ENCODE results near the gene RNU2-63P. TPM values are rescaled to one million over a fixed set of nuclear protein-coding genes. Genes with fewer than 3 reads are reported as not detected.
A peak's percentile ranks its signal among the peaks of the same experiment; 100 is the strongest.
"Not testable (repeated sequence)": the region's sequence is repeated elsewhere in the genome, so short reads cannot be mapped to it uniquely, and the experiment has no call there.

The RNU2-63P gene
- total RNA-seq, 1 donor from 2014 or later = 7.5 TPM

GRCh38 chr2:87987473-87987872 lies 28.9 kb downstream of the RNU2-63P start:
- not testable (repeated sequence) for DNase-seq (ENCODE audit: low spot score)

GRCh38 chr2:87985902-87986301 lies 30.4 kb downstream of the RNU2-63P start:
- DNase-seq (ENCODE audit: low spot score) = peak; percentile 24

GRCh38 chr2:87981182-87981581 lies 35.2 kb downstream of the RNU2-63P start:
- DNase-seq (ENCODE audit: low spot score) = not testable (repeated sequence)

GRCh38 chr2:87972385-87972784 lies 44.0 kb downstream of the RNU2-63P start:
- not testable (repeated sequence) for DNase-seq (ENCODE audit: low spot score)

Other genes starting within 250 kb of the RNU2-63P start
- gene RGPD2, start 190.8 kb downstream of the RNU2-63P start, total RNA-seq = 8.0 TPM
- 18.7 TPM for gene KRCC1, start 39.2 kb upstream of the RNU2-63P start, total RNA-seq
- not detected for gene SMYD1, start 51.3 kb upstream of the RNU2-63P start, total RNA-seq
- gene FABP1, start 111.5 kb upstream of the RNU2-63P start, total RNA-seq = 6.9 TPM
- 21.1 TPM for gene THNSL2, start 153.8 kb upstream of the RNU2-63P start, total RNA-seq

Data from mesenteric fat pad (tissue), 1 donor.